T-helper 17 cell (primary cell): Measurements from ENCODE around the gene S100G. TPM values are rescaled to one million over a fixed set of nuclear protein-coding genes. Genes with fewer than 3 reads are reported as not detected.

Source experiments
- ATAC-seq: fragments of 150-1000 bp; cut with Tn5 transposase; 2 replicates; pipeline ENCODE4 v1.10.0; 2021; ENCODE audit warnings: mild to moderate bottlenecking, moderate library complexity
- DNase-seq, 3 donors: peaks; one replicate each; pipeline versions ENCODE4 v3.0.0 to v3.0.0-alpha.2; 2020 to 2021
- H3K9me3 ChIP-seq: one replicate; pipeline ENCODE4 v1.7.0; 2013; ENCODE audit warnings: low read length, mild to moderate bottlenecking; ENCODE audit not compliant: control insufficient read depth, poor library complexity, severe bottlenecking
- H3K27ac Mint-ChIP-seq: one replicate; pipeline ENCODE4 v1.8.0; 2022; ENCODE audit warnings: mild to moderate bottlenecking, moderate library complexity, mixed read lengths
- H3K27me3 Mint-ChIP-seq: one replicate; pipeline ENCODE4 v1.8.0; 2022; ENCODE audit warnings: mixed read lengths
- H3K36me3 Mint-ChIP-seq: one replicate; pipeline ENCODE4 v1.8.0; 2022; ENCODE audit warnings: low read depth, mixed read lengths
- H3K4me1 Mint-ChIP-seq: one replicate; pipeline ENCODE4 v1.8.0; 2022; ENCODE audit warnings: mild to moderate bottlenecking, mixed read lengths
- H3K4me3 Mint-ChIP-seq: one replicate; pipeline ENCODE4 v1.8.0; 2022; ENCODE audit warnings: mild to moderate bottlenecking, moderate library complexity, mixed read lengths
- total RNA-seq, 4 donors: library from RNA in 2 of 4; stranded (reverse) in 2 of 4; gene quantifications; one replicate each; pipeline ENCODE4 v1.2.3 and lab custom pipeline; 2022 to 2026

S100G gene
- total RNA-seq, 2 donors from 2014 or later: not detected

GRCh38 chrX:16699389-16699788 lies 49.4 kb downstream of the S100G start:
- no peaks in the 10 kb centered on the region for H3K27me3 Mint-ChIP-seq
- no peak overlapping the region for H3K4me3 Mint-ChIP-seq
- ATAC-seq (no peak), DNase-seq (no peak)
- no peak overlapping the region for H3K27ac Mint-ChIP-seq
- no peaks in the 10 kb centered on the region for H3K9me3 ChIP-seq
- H3K4me1 Mint-ChIP-seq: no peaks in the 10 kb centered on the region
- H3K36me3 Mint-ChIP-seq: no peaks in the 10 kb centered on the region

GRCh38 chrX:16700734-16701133 lies 50.8 kb downstream of the S100G start:
- H3K27ac Mint-ChIP-seq: no peak overlapping the region
- no peaks in the 10 kb centered on the region for H3K4me1 Mint-ChIP-seq
- no peak for DNase-seq
- H3K4me3 Mint-ChIP-seq: no peak overlapping the region
- no peak for ATAC-seq
- no peaks in the 10 kb centered on the region for H3K36me3 Mint-ChIP-seq
- no peaks in the 10 kb centered on the region for H3K9me3 ChIP-seq
- H3K27me3 Mint-ChIP-seq: no peaks in the 10 kb centered on the region

GRCh38 chrX:16702700-16703599 lies 53.0 kb downstream of the S100G start:
- ATAC-seq (no peak), DNase-seq (no peak)
- H3K9me3 ChIP-seq: no peaks in the 10 kb centered on the region
- Mint-ChIP-seq H3K4me3 (no peak overlapping the region), H3K27ac (no peak overlapping the region), H3K36me3 (no peaks in the 10 kb centered on the region), H3K4me1 (no peaks in the 10 kb centered on the region), H3K27me3 (no peaks in the 10 kb centered on the region)

Other genes with a start within 250 kb of the S100G start
- 1 to 10 TPM; 3.4 to 4.1 TPM for gene CTPS2, start 62.5 kb downstream of the S100G start, total RNA-seq
- gene SYAP1, start 69.5 kb downstream of the S100G start, total RNA-seq: 10 to 100 TPM; 31.3 to 35.2 TPM
- 10 to 100 TPM; 19.9 to 21.7 TPM for gene TXLNG, start 136.3 kb downstream of the S100G start, total RNA-seq
- gene RBBP7, start 220.2 kb downstream of the S100G start, total RNA-seq: 100 to 1,000 TPM; 103 to 105 TPM